H1 (cell line): ENCODE data around the gene RPS27. TPM values are rescaled to one million over a fixed set of nuclear protein-coding genes. Genes with fewer than 3 reads are reported as not detected.

Experiments used
- CTCF ChIA-PET: fragments of 300-600 bp; sonication (Branson Sonifier 250); formaldehyde crosslinking; loops from one replicate; lab custom pipeline; 2021; ENCODE audit not compliant: partially characterized antibody; lab: Charles Lee
- POLR2A ChIA-PET: fragments of 300-600 bp; sonication (Branson Sonifier 250); formaldehyde crosslinking; loops from one replicate; lab custom pipeline; 2021; ENCODE audit warnings: inconsistent platforms; ENCODE audit not compliant: partially characterized antibody; lab: Charles Lee
- DNase-seq, 2 experiments: peaks; one replicate each; pipeline versions ENCODE4 v3.0.0 to v3.0.0-alpha.2; 2010 to 2022; ENCODE audit warnings: low spot score in 2 of 2, low read depth in 1 of 2, mixed read lengths in 1 of 2
- FAIRE-seq: peaks from 2 replicates; lab custom pipeline; 2011; peaks lifted over from hg19 to GRCh38; lab: Jason Lieb, UNC
- H2AFZ ChIP-seq: 2 replicates; pipeline ENCODE4 v1.8.1; 2012; ENCODE audit warnings: low read length, inconsistent platforms
- H2AK5ac ChIP-seq: 2 replicates; pipeline ENCODE4 v1.6.1; 2013; ENCODE audit warnings: low read depth, low read length
- H2BK120ac ChIP-seq: replicated peaks from 2 replicates; pipeline ENCODE3; 2013; ENCODE audit warnings: low read depth, low read length, inconsistent platforms
- H2BK12ac ChIP-seq: 2 replicates; pipeline ENCODE4 v1.6.1; 2013; ENCODE audit warnings: low read depth, low read length
- H2BK15ac ChIP-seq: 2 replicates; pipeline ENCODE4 v1.6.1; 2013; ENCODE audit warnings: low read length
- H2BK20ac ChIP-seq: 2 replicates; pipeline ENCODE4 v1.6.1; 2013; ENCODE audit warnings: low read length
- H2BK5ac ChIP-seq: 2 replicates; pipeline ENCODE4 v1.6.1; 2013; ENCODE audit warnings: low read depth, low read length
- H3K14ac ChIP-seq: 2 replicates; pipeline ENCODE4 v1.6.1; 2013; ENCODE audit warnings: inconsistent platforms; ENCODE audit not compliant: insufficient read length
- H3K18ac ChIP-seq: 2 replicates; pipeline ENCODE4 v1.6.1; 2013; ENCODE audit warnings: low read length; ENCODE audit errors: extremely low read depth
- H3K23ac ChIP-seq: 2 replicates; pipeline ENCODE4 v1.6.1; 2013; ENCODE audit warnings: inconsistent platforms; ENCODE audit not compliant: insufficient read length
- H3K23me2 ChIP-seq: 2 replicates; pipeline ENCODE4 v1.6.1; 2013; ENCODE audit warnings: low read depth, low read length
- H3K27ac ChIP-seq: 2 replicates; pipeline ENCODE4 v1.6.1; 2011; ENCODE audit warnings: low read depth, low read length, inconsistent platforms
- H3K27me3 ChIP-seq, 4 experiments: replicated peaks in 1 of 4; 1 replicate in 1 of 4; 2 replicates in 3 of 4; pipeline versions ENCODE4 v1.6.1 to v1.8.1; 2011 to 2013; ENCODE audit warnings: low read length in 3 of 4, mild to moderate bottlenecking in 3 of 4, inconsistent platforms in 2 of 4, mixed read lengths in 2 of 4, moderate library complexity in 1 of 4; ENCODE audit not compliant: control insufficient read depth in 3 of 4, insufficient read depth in 3 of 4; ENCODE audit errors: extremely low read depth in 1 of 4
- H3K36me3 ChIP-seq, 4 experiments: 2 replicates each; pipeline versions ENCODE4 v1.6.1 to v1.8.1; 2011 to 2013; ENCODE audit warnings: mild to moderate bottlenecking in 4 of 4, low read length in 3 of 4, moderate library complexity in 2 of 4, control low read depth in 1 of 4, inconsistent platforms in 1 of 4; ENCODE audit not compliant: insufficient read depth in 4 of 4, control insufficient read depth in 2 of 4
- H3K4ac ChIP-seq: replicated peaks from 2 replicates; pipeline ENCODE3; 2013; ENCODE audit warnings: low read length, low read depth, mixed read lengths, inconsistent platforms; ENCODE audit not compliant: insufficient read length
- H3K4me1 ChIP-seq, 4 experiments: replicated peaks in 1 of 4; 1 replicate in 1 of 4; 2 replicates in 3 of 4; pipeline versions ENCODE4 v1.6.1 to v1.8.1; 2011 to 2013; ENCODE audit warnings: low read length in 3 of 4, inconsistent platforms in 2 of 4, mixed read lengths in 1 of 4; ENCODE audit not compliant: insufficient read depth in 4 of 4, control insufficient read depth in 3 of 4
- H3K4me2 ChIP-seq, 2 experiments: 2 replicates each; pipeline versions ENCODE4 v1.6.1 to v1.8.1; 2011 to 2013; ENCODE audit warnings: low read depth in 2 of 2, low read length in 2 of 2, control low read depth in 1 of 2, inconsistent platforms in 1 of 2, mild to moderate bottlenecking in 1 of 2; ENCODE audit not compliant: insufficient read depth in 1 of 2
- H3K4me3 ChIP-seq, 4 experiments: fragments of 200-600, 300-600 bp in 1 of 4; sonication (generic), shearing (Covaris generic), sonication (Bioruptor Twin) in 1 of 4; 2 replicates each; pipeline versions ENCODE4 v1.5.1 to v1.8.1; 2011 to 2016; ENCODE audit warnings: low read length in 4 of 4, low read depth in 3 of 4, control low read depth in 2 of 4, inconsistent platforms in 2 of 4, mild to moderate bottlenecking in 2 of 4, mixed read lengths in 1 of 4, moderate library complexity in 1 of 4; ENCODE audit not compliant: insufficient read depth in 2 of 4; ENCODE audit errors: extremely low read depth in 1 of 4
- H3K56ac ChIP-seq: replicated peaks from 2 replicates; pipeline ENCODE3; 2013; ENCODE audit warnings: low read depth, mild to moderate bottlenecking, mixed read lengths, low read length, inconsistent platforms; ENCODE audit not compliant: insufficient read length
- H3K79me1 ChIP-seq: 2 replicates; pipeline ENCODE4 v1.6.1; 2013; ENCODE audit warnings: low read depth, low read length, control low read depth
- H3K79me2 ChIP-seq, 2 experiments: 2 replicates each; pipeline versions ENCODE4 v1.6.1 to v1.8.1; 2012 to 2013; ENCODE audit warnings: low read length in 2 of 2, mild to moderate bottlenecking in 2 of 2, inconsistent platforms in 1 of 2; ENCODE audit not compliant: insufficient read depth in 2 of 2, control insufficient read depth in 1 of 2
- H3K9ac ChIP-seq, 4 experiments: replicated peaks in 1 of 4; 1 replicate in 1 of 4; 2 replicates in 3 of 4; pipeline versions ENCODE4 v1.6.1 to v1.8.1; 2011 to 2013; ENCODE audit warnings: low read depth in 3 of 4, low read length in 3 of 4, control low read depth in 2 of 4, mild to moderate bottlenecking in 2 of 4, moderate library complexity in 2 of 4, inconsistent platforms in 1 of 4; ENCODE audit errors: extremely low read depth in 1 of 4
- H3K9me3 ChIP-seq, 2 experiments: 2 replicates each; pipeline versions ENCODE4 v1.6.1 to v1.8.1; 2012 to 2013; ENCODE audit warnings: mild to moderate bottlenecking in 2 of 2, moderate library complexity in 2 of 2, control low read depth in 1 of 2, inconsistent platforms in 1 of 2, low read depth in 1 of 2, low read length in 1 of 2, mixed read lengths in 1 of 2; ENCODE audit not compliant: insufficient read depth in 2 of 2
- H4K20me1 ChIP-seq, 2 experiments: replicated peaks in 1 of 2; 2 replicates each; pipeline versions ENCODE3 to v1.8.1; 2011 to 2013; ENCODE audit warnings: inconsistent platforms in 2 of 2, low read length in 2 of 2, mild to moderate bottlenecking in 1 of 2; ENCODE audit not compliant: insufficient read depth in 2 of 2, control insufficient read depth in 1 of 2
- H4K5ac ChIP-seq: 2 replicates; pipeline ENCODE4 v1.6.1; 2013; ENCODE audit warnings: low read length, low read depth, mixed read lengths, inconsistent platforms; ENCODE audit not compliant: insufficient read length
- H4K8ac ChIP-seq: 2 replicates; pipeline ENCODE4 v1.8.0; 2013; ENCODE audit warnings: mild to moderate bottlenecking, moderate library complexity, low read length, inconsistent platforms; ENCODE audit not compliant: insufficient read depth; ENCODE audit errors: extremely low read depth
- H4K91ac ChIP-seq: replicated peaks from 2 replicates; pipeline ENCODE3; 2013; ENCODE audit warnings: low read length, mixed read lengths, inconsistent platforms; ENCODE audit not compliant: insufficient read length
- CBX5 ChIP-seq: fragments of 300-800, 300-1000 bp; sonication (generic); IDR thresholded peaks from 2 replicates; pipeline ENCODE4 v1.7.1; 2016; ENCODE audit warnings: antibody characterized with exemption, low read length, low read depth
- CBX8 ChIP-seq: fragments of 300-800, 300-1000 bp; sonication (generic); IDR thresholded peaks from 2 replicates; pipeline ENCODE4 v1.7.1; 2016; ENCODE audit warnings: low read depth, low read length, borderline replicate concordance
- CHD1 ChIP-seq: IDR thresholded peaks from 2 replicates; pipeline ENCODE4 v1.6.1; 2012; ENCODE audit warnings: low read depth, low read length, improper control_type of control experiment
- CHD2 ChIP-seq: IDR thresholded peaks from 2 replicates; pipeline ENCODE4 v1.6.1; 2012; ENCODE audit warnings: low read length, improper control_type of control experiment
- E2F6 ChIP-seq: IDR thresholded peaks from 2 replicates; pipeline ENCODE4 v1.6.1; 2012; ENCODE audit warnings: inconsistent platforms
- EZH2 ChIP-seq: fragments of 200-600 bp; sonication (generic); IDR thresholded peaks from 2 replicates; pipeline ENCODE4 v1.7.1; 2012; ENCODE audit warnings: low read depth, mild to moderate bottlenecking, moderate library complexity, low read length, inconsistent platforms; ENCODE audit not compliant: severe bottlenecking
- HDAC6 ChIP-seq: IDR thresholded peaks from one replicate; pipeline ENCODE4 v1.7.1; 2012; ENCODE audit warnings: low read depth, mild to moderate bottlenecking, inconsistent platforms, low read length, moderate library complexity
- RBBP5 ChIP-seq: IDR thresholded peaks from 2 replicates; pipeline ENCODE4 v1.7.1; 2012; ENCODE audit warnings: low read depth, mild to moderate bottlenecking, inconsistent platforms, low read length, moderate library complexity, borderline replicate concordance
- RFX5 ChIP-seq: IDR thresholded peaks from 2 replicates; pipeline ENCODE4 v1.6.1; 2011; ENCODE audit warnings: low read depth, low read length, improper control_type of control experiment, borderline replicate concordance
- RNF2 ChIP-seq: fragments of 200-900, 300-1000 bp; sonication (generic); IDR thresholded peaks from 2 replicates; pipeline ENCODE4 v1.7.1; 2016; ENCODE audit warnings: borderline replicate concordance, low read depth, mild to moderate bottlenecking, antibody characterized with exemption, low read length; ENCODE audit not compliant: poor library complexity, severe bottlenecking; ENCODE audit errors: missing control alignments
- SIX5 ChIP-seq: IDR thresholded peaks from 2 replicates; pipeline ENCODE4 v1.6.1; 2011; ENCODE audit warnings: mild to moderate bottlenecking, low read depth, low read length
- WGBS, 2 experiments: shearing (Covaris generic) in 1 of 2; methylation state at CpG; one replicate each; pipeline versions ENCODE4 v1.1.6 to v1.1.7; 2013 to 2015; ENCODE audit warnings: low lambda C conversion rate in 2 of 2, mixed read lengths in 2 of 2, inconsistent platforms in 1 of 2, low coverage in 1 of 2, missing lambda C conversion rate in 1 of 2; ENCODE audit not compliant: insufficient replicate concordance in 2 of 2, insufficient coverage in 1 of 2, insufficient read length in 1 of 2; ENCODE audit errors: extremely low coverage in 1 of 2, missing lambda C conversion rate in 1 of 2; 5-methylcytosine and 5-hydroxymethylcytosine counted together
- polyA plus RNA-seq, 7 experiments: library from polyadenylated mRNA; depleted of rRNA in 3 of 7; stranded (reverse) in 5 of 7; unstranded in 2 of 7; fragments of >200 nt in 5 of 7; fragments of 200-250 nt in 2 of 7; gene quantifications; 1 replicate in 5 of 7; 2 replicates in 1 of 7; 4 replicates in 1 of 7; pipeline versions ENCODE4 v1.2.1 to v1.2.3, GENCODE V29; 2011 to 2013; ENCODE audit warnings: missing spikeins in 2 of 7, mixed read lengths in 2 of 7
- total RNA-seq: library from RNA; stranded (reverse); fragmentation: NEBNext Ultra II Directional; extraction: Animal tissue kit (Norgen Biotek cat#: 25700); gene quantifications from 2 replicates; pipeline ENCODE4 v1.2.1, GENCODE V29; 2021

The RPS27 gene
- total and polyA plus RNA-seq, 2 of the 8 experiments (the other 6 are each of a cell fraction or from before 2014, with no cell fraction given), result 1,810 to 3,155 TPM

- Histone ChIP-seq H2AFZ (no peak overlapping the region), H2BK120ac (no peak overlapping the region), H3K9me3 (no peaks in the 10 kb centered on the region), H3K79me1 (peaks cover 6% of the 10 kb centered on the region), H2AK5ac (no peak overlapping the region), H2BK15ac (no peak overlapping the region), H3K27ac (no peak overlapping the region), H3K4me2 (no peak overlapping the region), H3K4me1 (peaks cover 0 to 8% (median 3%) of the 10 kb centered on the region in 4 experiments; a peak in 4 of 7 replicates), H2BK5ac (no peak overlapping the region), H3K56ac (no peak overlapping the region), H4K20me1 (no peaks in the 10 kb centered on the region), H2BK12ac (no peak overlapping the region), H3K79me2 (peaks cover 0 to 27% of the 10 kb centered on the region in 2 experiments; a peak in 2 of 4 replicates), H3K14ac (no peak overlapping the region), H3K23me2 (peaks cover 16% of the 10 kb centered on the region), H3K4ac (no peak overlapping the region), H3K9ac (no peak overlapping the region), H3K27me3 (no peaks in the 10 kb centered on the region), H3K23ac (no peak overlapping the region), H3K18ac (no peak overlapping the region), H2BK20ac (no peak overlapping the region), H3K4me3 (no peak overlapping the region), H4K8ac (no peak overlapping the region), H3K36me3 (peaks cover 11 to 36% (median 18%) of the 10 kb centered on the region in 4 experiments; a peak in 7 of 8 replicates), H4K91ac (no peak overlapping the region), H4K5ac (no peak overlapping the region)
- WGBS, 2 experiments, result 96% methylated on average over 3 of the region's 3 CpGs; no CpG with 5 or more reads in 1 of the 2 experiments
- ChIA-PET CTCF (interaction anchor here (2.2 to 3.8 kb wide), 3 partner anchors 10 to 27 kb away, joined by 8 to 14 read pairs (median 8); partner anchors contain the start of genes DENND4B, RAB13 and SLC39A1), POLR2A (interaction anchor here (1.6 to 15.5 kb wide), 6 partner anchors 7 to 180 kb away, joined by 3 to 276 read pairs (median 80); partner anchors contain the start of genes CREB3L4, CRTC2, DENND4B and RAB13)
- FAIRE-seq, result no peak
- DNase-seq, result no peak
- TF ChIP-seq CBX8 (no peak), CHD2 (no peak), E2F6 (no peak), EZH2 (no peak), HDAC6 (no peak), RFX5 (no peak), RNF2 (no peak), CBX5 (no peak), SIX5 (no peak), RBBP5 (no peak), CHD1 (no peak)
Measured at GRCh38 chr1:153973071-153973470, 17.5 kb upstream of the RPS27 start.
